A673 (cell line): ENCODE results near the gene RNF115.

ENCODE experiments used
- CTCF ChIP-seq: fragments of 300-800, 200-600 bp; sonication (generic); conservative IDR thresholded peaks from 2 replicates; pipeline ENCODE4 v1.5.1; 2017; ENCODE audit warnings: low read depth, mild to moderate bottlenecking, antibody characterized with exemption, low read length, moderate library complexity, mixed read lengths
- EZH2 ChIP-seq: fragments of 200-600 bp; sonication (generic); IDR thresholded peaks from 2 replicates; pipeline ENCODE4 v1.6.1; 2017; ENCODE audit warnings: borderline replicate concordance, low read depth, mild to moderate bottlenecking, mixed read lengths, antibody characterized with exemption, low read length; ENCODE audit not compliant: poor library complexity, severe bottlenecking

GRCh38 chr1:145859491-145860023, 35.7 kb upstream of the RNF115 start:
- TF ChIP-seq CTCF = no peak
- no peak for TF ChIP-seq EZH2
